Measurements from ENCODE around the gene TNPO3.

TNPO3 gene

GRCh38 chr7:129094501-129094900 lies 39.6 kb upstream of the TNPO3 start:
- no peak overlapping the region for H3K4me3 ChIP-seq (ENCODE audit: low read depth, low read length)
- TF ChIP-seq, protein P1, sequence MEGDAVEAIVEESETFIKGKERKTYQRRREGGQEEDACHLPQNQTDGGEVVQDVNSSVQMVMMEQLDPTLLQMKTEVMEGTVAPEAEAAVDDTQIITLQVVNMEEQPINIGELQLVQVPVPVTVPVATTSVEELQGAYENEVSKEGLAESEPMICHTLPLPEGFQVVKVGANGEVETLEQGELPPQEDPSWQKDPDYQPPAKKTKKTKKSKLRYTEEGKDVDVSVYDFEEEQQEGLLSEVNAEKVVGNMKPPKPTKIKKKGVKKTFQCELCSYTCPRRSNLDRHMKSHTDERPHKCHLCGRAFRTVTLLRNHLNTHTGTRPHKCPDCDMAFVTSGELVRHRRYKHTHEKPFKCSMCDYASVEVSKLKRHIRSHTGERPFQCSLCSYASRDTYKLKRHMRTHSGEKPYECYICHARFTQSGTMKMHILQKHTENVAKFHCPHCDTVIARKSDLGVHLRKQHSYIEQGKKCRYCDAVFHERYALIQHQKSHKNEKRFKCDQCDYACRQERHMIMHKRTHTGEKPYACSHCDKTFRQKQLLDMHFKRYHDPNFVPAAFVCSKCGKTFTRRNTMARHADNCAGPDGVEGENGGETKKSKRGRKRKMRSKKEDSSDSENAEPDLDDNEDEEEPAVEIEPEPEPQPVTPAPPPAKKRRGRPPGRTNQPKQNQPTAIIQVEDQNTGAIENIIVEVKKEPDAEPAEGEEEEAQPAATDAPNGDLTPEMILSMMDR (IDR thresholded peaks at IDR 0.05; ENCODE audit: control insufficient read depth, extremely low read depth, insufficient read depth) = no peak
- no peak for DNase-seq (ENCODE audit: low read depth)

- TF ChIP-seq, protein P1 (IDR thresholded peaks at IDR 0.05; ENCODE audit: control insufficient read depth, extremely low read depth, insufficient read depth) = no peak
- H3K4me3 ChIP-seq (ENCODE audit: low read depth, low read length) = no peak overlapping the region
- no peak for DNase-seq (ENCODE audit: low read depth)
These were observed 39.1 kb upstream of the TNPO3 start for GRCh38 chr7:129093867-129094456.

- H3K4me3 ChIP-seq (ENCODE audit: low read depth, low read length) = no peak overlapping the region
- TF ChIP-seq, protein P1 (IDR thresholded peaks at IDR 0.05; ENCODE audit: control insufficient read depth, extremely low read depth, insufficient read depth) = peak; percentile 99
- DNase-seq (ENCODE audit: low read depth) = peak; percentile 21
These were observed 36.6 kb upstream of the TNPO3 start for GRCh38 chr7:129091484-129092002.

DNA sequence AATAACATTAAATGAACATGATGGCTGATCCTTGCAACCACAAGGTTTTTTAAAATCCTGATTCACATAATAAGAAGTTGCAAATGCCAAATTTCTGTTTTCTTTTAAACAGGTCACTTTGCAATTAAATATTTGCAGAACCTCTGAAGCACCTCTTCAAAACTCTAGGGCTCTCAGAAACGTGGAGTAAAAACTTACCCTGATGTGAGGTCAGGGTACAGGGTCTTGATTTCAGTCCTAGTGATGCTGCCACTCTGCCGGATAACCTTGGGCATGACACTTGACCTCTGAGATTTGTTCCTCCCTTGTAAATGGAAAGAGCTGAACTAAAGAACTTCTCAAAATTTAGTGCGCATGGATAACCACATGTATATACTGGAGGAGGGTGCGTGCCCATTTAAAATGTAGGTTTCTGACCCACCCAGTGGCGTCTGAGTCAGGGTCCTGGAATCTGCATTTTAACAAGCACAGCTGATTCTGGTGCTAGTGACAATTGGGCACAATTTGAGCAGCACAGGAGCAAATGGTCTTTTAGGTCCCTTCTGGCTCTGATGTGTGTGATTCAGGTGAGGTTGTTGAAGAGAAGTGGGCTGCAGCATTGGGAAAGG lies 35.5 kb upstream of the TNPO3 start:
- H3K4me3 ChIP-seq (ENCODE audit: low read depth, low read length) = no peak overlapping the region
- TF ChIP-seq, protein P1 (IDR thresholded peaks at IDR 0.05; ENCODE audit: control insufficient read depth, extremely low read depth, insufficient read depth) = no peak
- no peak for DNase-seq (ENCODE audit: low read depth)

DNA sequence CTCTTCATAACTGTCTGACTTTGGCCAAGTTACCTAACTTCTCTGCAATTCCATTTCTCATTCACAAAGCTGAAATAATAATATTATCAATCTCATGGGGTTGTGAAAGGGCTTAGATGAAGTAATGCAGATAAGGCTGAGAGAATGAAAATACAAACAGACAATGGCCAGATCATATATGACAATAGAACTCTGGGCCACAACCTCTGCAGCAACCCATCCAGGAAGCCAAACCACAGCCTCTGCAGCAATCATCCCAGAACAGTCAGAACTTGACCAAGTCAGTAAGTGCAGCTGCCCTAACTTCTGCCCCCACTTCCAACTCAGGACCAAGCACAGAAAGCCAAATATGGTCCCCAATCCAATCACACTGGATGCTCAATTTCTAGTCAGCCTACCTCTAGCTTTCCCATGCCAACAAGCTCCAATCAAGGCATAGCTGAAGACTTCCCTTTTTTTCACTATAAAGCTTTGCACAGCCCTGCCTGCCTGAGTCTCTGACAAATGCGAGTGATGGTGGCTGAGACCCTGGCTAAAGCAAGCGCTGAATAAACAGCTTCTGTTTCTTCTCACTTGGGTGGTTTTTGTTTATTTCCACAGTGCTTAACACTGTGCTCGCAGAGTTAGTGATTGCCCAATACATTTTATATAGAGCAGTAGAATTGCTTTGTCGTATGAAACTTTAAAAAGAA lies 34.8 kb upstream of the TNPO3 start:
- no peak for DNase-seq (ENCODE audit: low read depth)
- no peak overlapping the region for H3K4me3 ChIP-seq (ENCODE audit: low read depth, low read length)
- TF ChIP-seq, protein P1 (IDR thresholded peaks at IDR 0.05; ENCODE audit: control insufficient read depth, extremely low read depth, insufficient read depth) = no peak

DNA sequence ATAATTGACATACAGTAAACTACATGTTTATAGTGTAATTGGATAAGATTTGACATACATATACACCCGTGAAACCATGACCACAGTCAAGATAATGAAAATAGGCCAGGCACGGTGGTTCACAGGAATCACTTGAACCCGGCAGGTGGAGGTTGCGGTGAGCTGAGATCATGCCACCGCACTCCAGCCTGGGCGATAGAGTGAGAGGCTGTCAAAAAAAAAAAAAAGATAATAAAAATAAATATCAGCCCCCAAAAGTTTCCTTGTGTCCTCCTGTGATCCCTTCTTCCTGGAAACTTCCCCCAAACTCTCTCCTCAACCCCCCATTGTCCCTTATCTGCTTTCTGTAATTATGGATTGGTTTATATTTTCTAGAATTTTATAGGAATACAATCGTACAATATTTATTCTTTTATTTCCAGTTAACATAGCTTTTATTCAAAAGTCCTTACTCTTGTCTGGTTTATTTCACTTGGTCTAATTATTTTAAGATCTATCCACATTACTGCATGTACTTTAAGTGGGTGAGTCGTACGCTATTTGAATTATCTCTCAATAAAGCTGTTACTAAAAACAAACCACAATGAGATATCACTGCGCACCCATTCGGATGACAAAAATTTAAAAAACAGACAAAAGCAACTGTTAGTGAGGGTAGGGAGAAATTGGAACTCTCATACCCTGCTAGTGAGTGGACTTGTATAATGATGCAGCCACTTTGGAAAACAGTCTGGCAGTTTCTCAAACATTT lies 30.1 kb upstream of the TNPO3 start:
- TF ChIP-seq, protein P1 (IDR thresholded peaks at IDR 0.05; ENCODE audit: control insufficient read depth, extremely low read depth, insufficient read depth) = no peak
- no peak for DNase-seq (ENCODE audit: low read depth)
- H3K4me3 ChIP-seq (ENCODE audit: low read depth, low read length) = no peak overlapping the region
